AG04450 (cell line): ENCODE data around the gene DUSP23. TPM values are rescaled to one million over a fixed set of nuclear protein-coding genes. Genes with fewer than 3 reads are reported as not detected.

Source experiments
- CTCF ChIA-PET: fragments of 300-600, 350-600 bp; formaldehyde crosslinking; extraction: SDS; loops from one replicate; lab custom pipeline; 2022; ENCODE audit warnings: antibody characterized with exemption, inconsistent platforms; lab: Charles Lee
- POLR2A ChIA-PET: fragments of 350-600 bp; formaldehyde crosslinking; extraction: SDS; loops from one replicate; lab custom pipeline; 2021; ENCODE audit warnings: antibody characterized with exemption, inconsistent platforms; lab: Yijun Ruan, JAX
- DNase-seq: peaks from one replicate; pipeline ENCODE4 v3.0.0-alpha.2; 2011; ENCODE audit warnings: low read depth, low spot score
- H3K27ac ChIP-seq: one replicate; pipeline ENCODE4 v1.5.1; 2012; ENCODE audit warnings: low read depth, low read length, control low read depth
- H3K27me3 ChIP-seq: one replicate; pipeline ENCODE4 v1.6.0; 2012; ENCODE audit warnings: low read length; ENCODE audit not compliant: control insufficient read depth, insufficient read depth
- H3K4me3 ChIP-seq: 2 replicates; pipeline ENCODE4 v1.5.1; 2011; ENCODE audit warnings: mild to moderate bottlenecking, low read depth, low read length, control low read depth
- H3K9me3 ChIP-seq: 2 replicates; pipeline ENCODE4 v1.5.1; 2012; ENCODE audit warnings: low read length; ENCODE audit not compliant: control insufficient read depth, insufficient read depth
- polyA plus RNA-seq: library from polyadenylated mRNA; depleted of rRNA; stranded (reverse); fragments of >200 nt; gene quantifications from 2 replicates; pipeline ENCODE4 v1.2.3, GENCODE V29; 2011
- TF ChIP-seq, protein P1 (sequence below): IDR thresholded peaks from 2 replicates; pipeline ENCODE4 v1.5.1; 2011; ENCODE audit warnings: low read depth, low read length, control low read depth, inconsistent platforms

The DUSP23 gene
- polyA plus RNA-seq, 1 experiment: 6.1 TPM

GRCh38 chr1:159825564-159825963, 44.8 kb downstream of the DUSP23 start:
- Histone ChIP-seq H3K9me3 (no peaks in the 10 kb centered on the region), H3K27me3 (peaks cover 9% of the 10 kb centered on the region), H3K4me3 (no peak overlapping the region), H3K27ac (no peak overlapping the region)
- CTCF ChIA-PET: interaction anchor here (0.9 to 8.4 kb wide), 2 partner anchors 27 to 182 kb away, joined by 3 to 63 read pairs; no protein-coding TSS in a partner anchor
- TF ChIP-seq, protein P1, sequence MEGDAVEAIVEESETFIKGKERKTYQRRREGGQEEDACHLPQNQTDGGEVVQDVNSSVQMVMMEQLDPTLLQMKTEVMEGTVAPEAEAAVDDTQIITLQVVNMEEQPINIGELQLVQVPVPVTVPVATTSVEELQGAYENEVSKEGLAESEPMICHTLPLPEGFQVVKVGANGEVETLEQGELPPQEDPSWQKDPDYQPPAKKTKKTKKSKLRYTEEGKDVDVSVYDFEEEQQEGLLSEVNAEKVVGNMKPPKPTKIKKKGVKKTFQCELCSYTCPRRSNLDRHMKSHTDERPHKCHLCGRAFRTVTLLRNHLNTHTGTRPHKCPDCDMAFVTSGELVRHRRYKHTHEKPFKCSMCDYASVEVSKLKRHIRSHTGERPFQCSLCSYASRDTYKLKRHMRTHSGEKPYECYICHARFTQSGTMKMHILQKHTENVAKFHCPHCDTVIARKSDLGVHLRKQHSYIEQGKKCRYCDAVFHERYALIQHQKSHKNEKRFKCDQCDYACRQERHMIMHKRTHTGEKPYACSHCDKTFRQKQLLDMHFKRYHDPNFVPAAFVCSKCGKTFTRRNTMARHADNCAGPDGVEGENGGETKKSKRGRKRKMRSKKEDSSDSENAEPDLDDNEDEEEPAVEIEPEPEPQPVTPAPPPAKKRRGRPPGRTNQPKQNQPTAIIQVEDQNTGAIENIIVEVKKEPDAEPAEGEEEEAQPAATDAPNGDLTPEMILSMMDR: no peak
- DNase-seq: no peak
- POLR2A ChIA-PET: no interaction called here

GRCh38 chr1:159826441-159827101, 45.8 kb downstream of the DUSP23 start, which contains the start of gene SLAMF8:
Gene SLAMF8, plus strand, starts transcription at chr1:159826873. Its CDS starts 26 bp downstream, at chr1:159826899.
- Histone ChIP-seq H3K9me3 (no peaks in the 10 kb centered on the region), H3K27me3 (peaks cover 8% of the 10 kb centered on the region), H3K4me3 (no peak within 1 kb of the TSS), H3K27ac (no peak within 1 kb of the TSS)
- TF ChIP-seq, protein P1: no peak
- no peak for DNase-seq
- CTCF ChIA-PET: interaction anchor here (0.8 to 8.4 kb wide), 3 partner anchors 28 to 181 kb away, joined by 4 to 63 read pairs (median 7); no protein-coding TSS in a partner anchor
- POLR2A ChIA-PET: no interaction called here

DNA sequence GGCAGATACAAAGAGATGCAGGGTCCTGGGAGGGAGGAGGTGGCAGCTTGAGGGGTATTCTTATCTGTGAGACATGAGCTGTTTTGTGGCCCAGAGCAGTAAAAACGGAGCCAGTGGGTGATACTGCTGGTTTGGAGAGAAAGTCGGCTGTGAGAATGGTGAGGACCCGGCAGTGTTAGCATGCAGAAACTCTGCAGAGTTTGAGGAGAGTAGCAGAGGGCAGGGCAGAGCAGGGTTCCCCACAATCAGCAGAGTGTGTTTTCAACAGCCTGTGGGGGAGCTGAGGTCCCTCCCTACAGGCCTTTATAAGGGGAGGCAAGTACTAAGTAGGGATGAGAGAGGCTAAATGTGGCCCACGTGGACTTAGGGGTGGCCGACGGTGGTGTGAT, 46.3 kb downstream of the DUSP23 start:
- no peak overlapping the region for H3K27ac ChIP-seq
- H3K9me3 ChIP-seq: no peaks in the 10 kb centered on the region
- H3K27me3 ChIP-seq: peaks cover 4% of the 10 kb centered on the region
- CTCF ChIA-PET: interaction anchor here (0.8 to 1.6 kb wide), 2 partner anchors 64 to 180 kb away, joined by 4 to 7 read pairs; no protein-coding TSS in a partner anchor
- TF ChIP-seq, protein P1: no peak
- POLR2A ChIA-PET: no interaction called here
- no peak overlapping the region for H3K4me3 ChIP-seq
- DNase-seq: no peak

GRCh38 chr1:159827549-159827948, 46.8 kb downstream of the DUSP23 start:
- TF ChIP-seq, protein P1: no peak
- CTCF ChIA-PET: interaction anchor here (0.8 to 1.6 kb wide), 2 partner anchors 64 to 180 kb away, joined by 4 to 7 read pairs; no protein-coding TSS in a partner anchor

GRCh38 chr1:159828176-159828575, 47.4 kb downstream of the DUSP23 start:
- CTCF ChIA-PET: interaction anchor here (1.0 to 3.1 kb wide), 2 partner anchors 29 to 47 kb away, joined by 3 to 20 read pairs; partner anchors contain the start of gene DUSP23
- POLR2A ChIA-PET: no interaction called here
- DNase-seq: no peak

More at GRCh38 chr1:159827549-159827948, 46.8 kb downstream of the DUSP23 start:
- no peaks in the 10 kb centered on the region for H3K9me3 ChIP-seq
- H3K4me3 ChIP-seq: no peak overlapping the region
- POLR2A ChIA-PET: no interaction called here
- H3K27ac ChIP-seq: no peak overlapping the region
- H3K27me3 ChIP-seq: peaks cover 4% of the 10 kb centered on the region
- DNase-seq: no peak

More at GRCh38 chr1:159828176-159828575, 47.4 kb downstream of the DUSP23 start:
- no peak overlapping the region for H3K27ac ChIP-seq
- H3K4me3 ChIP-seq: no peak overlapping the region
- TF ChIP-seq, protein P1: no peak
- no peaks in the 10 kb centered on the region for H3K9me3 ChIP-seq
- H3K27me3 ChIP-seq: peaks cover 4% of the 10 kb centered on the region
